GM21367 (cell line): Measurements from ENCODE around the gene ARNT2.
"Not testable (repeated sequence)": the region's sequence is repeated elsewhere in the genome, so short reads cannot be mapped to it uniquely, and the experiment has no call there.

Experiments
- ATAC-seq: cut with Tn5 transposase; IDR thresholded peaks from one replicate; pipeline ENCODE4 v1.9.1; 2021; ENCODE audit not compliant: unreplicated experiment

The ARNT2 gene

DNA sequence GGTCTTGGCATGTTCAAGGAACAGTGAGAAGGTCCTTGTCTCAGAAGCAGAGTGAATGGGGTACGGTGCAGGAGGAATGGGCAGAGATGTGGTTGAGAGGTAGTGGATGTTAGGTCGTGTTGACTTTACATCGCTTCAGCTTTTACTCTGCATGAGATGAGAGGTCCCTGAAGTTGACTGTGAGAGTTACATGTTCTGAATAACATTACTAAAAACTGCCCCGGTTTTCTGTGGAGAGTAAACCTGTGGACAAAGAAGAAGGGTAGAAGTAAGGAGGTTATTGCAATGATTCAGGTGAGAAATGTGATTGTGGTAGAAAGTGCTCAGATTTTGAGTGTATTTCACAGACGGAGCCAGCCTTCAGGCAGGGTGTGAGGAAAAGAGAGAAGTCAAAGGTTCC lies 105.6 kb downstream of the ARNT2 start:
- no peak for ATAC-seq

DNA sequence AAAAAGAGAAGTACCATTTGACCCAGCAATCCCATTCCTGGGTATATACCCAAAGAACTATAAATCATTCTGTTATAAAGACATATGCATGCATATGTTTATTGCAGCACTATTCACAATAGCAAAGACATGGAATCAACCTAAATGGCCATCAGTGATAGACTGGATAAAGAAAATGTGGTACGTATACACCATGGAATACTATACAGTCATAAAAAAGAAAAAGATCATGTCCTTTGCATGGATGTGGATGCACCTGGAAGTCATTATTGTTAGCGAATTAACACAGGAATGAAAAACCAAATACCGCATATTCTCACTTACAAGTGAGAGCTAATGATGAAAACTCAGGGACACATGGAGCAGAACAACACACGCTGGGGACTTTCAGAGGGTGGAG lies 106.8 kb downstream of the ARNT2 start:
- ATAC-seq: not testable (repeated sequence)

GRCh38 chr15:80512726-80513660 lies 108.8 kb downstream of the ARNT2 start:
- no peak for ATAC-seq

DNA sequence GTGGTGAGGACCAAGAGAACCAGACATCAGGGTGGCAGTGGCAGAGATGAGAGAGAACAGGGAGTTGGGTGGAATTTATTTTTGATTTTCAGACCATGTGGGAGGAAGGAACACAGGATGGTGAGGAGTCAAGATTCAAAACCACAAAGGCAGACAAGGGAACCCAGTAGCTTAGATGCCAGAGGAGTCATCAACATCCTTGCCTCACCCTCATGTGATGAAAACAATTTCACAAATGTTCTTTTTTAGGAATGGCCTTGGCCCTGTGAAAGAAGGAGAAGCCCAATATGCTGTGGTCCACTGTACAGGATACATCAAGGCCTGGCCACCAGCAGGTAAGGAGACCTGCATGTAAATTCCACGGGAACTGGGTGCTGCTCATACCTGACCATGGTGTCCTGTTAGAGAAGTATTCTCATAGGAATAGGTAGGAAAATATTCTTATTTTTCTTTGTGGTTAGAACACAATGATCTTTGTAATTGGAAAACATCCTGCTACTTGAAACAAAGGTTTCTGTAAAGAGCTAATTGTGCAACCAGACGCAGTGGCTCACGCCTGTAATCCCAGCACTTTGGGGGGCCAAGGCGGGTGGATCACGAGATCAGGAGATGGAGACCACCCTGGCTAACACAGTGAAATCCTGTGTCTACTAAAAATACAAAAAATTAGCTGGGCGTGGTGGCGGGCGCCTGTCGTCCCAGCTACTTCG lies 110.0 kb downstream of the ARNT2 start:
- ATAC-seq: no peak

GRCh38 chr15:80517290-80517689 lies 113.1 kb downstream of the ARNT2 start:
- ATAC-seq: no peak

DNA sequence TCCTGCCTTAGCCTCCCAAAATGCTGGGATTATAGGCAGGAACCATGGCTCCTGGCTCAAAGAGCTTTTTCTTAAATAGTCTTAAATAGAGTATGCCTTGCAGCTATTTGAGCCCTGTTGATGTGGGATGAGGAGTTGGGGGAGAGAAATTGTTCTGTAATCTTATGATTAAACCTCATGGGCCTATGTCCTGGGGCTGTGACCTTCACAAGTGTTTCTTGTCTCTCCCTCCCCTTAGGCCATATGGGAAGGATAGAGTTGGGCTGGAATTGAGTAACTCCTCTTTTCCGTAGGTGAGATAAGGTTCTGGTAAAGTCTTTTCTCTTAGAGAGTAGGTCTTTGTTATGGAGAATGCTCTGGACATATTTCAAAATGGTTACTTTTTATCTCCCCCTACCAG lies 114.3 kb downstream of the ARNT2 start:
- ATAC-seq: no peak

- ATAC-seq: no peak
These were observed 119.6 kb downstream of the ARNT2 start for GRCh38 chr15:80523746-80524145.

GRCh38 chr15:80525853-80526252 lies 121.7 kb downstream of the ARNT2 start:
- no peak for ATAC-seq

DNA sequence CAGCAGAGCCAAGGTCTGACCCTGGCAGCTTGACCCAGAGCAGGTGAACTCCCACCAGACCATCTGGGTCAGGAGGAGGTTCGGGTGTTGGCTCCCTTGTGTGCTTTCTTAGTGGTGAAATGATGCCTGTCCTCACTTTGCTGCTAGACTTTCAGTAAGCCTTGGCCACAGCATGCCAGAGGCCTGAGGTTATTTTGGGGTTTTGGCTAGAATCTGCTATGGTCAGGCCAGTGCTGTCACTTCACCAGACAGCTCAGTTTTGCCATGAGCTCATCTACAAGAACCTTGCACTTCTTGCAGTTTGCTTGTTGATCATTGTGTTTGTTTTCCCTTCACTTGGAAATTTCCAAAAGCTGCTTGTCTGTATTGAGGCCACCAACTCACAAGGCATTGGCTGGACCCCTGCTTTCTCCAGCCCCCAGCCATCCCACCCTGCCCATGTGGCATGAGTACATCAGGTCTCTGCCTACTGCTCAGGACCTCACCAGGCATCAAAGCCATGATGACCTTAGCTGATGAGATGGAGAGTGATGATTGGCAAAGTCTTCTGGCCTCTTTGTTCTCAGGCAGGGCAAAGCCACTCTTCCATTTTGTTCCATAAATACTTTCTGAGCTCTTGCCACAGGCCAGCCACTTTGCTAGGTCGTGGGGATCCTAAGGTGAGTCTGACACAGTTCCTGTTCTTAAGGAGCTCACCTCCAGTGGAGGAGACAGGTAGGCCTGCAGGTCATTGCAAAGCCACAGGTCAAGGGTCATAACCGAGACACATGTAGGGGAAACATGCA lies 122.6 kb downstream of the ARNT2 start:
- no peak for ATAC-seq

DNA sequence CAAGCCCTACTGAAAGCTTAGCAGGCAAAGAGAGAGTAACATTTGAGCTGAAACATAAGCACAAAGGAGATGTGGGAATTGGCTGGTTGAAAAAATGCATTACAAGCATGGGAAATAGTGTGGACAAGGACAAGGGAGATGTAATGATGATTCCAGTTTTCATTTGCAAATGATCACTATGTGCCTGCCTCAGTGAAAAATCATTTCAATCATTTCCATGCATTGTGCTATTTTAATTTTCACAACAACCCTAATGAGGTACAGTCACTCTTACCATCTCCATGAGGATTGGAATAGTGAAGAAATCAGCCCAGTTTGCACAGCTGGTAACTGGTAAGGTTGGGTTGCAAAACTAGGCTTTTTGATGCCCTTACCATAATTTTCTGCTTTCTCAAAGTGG lies 123.2 kb downstream of the ARNT2 start:
- no peak for ATAC-seq

DNA sequence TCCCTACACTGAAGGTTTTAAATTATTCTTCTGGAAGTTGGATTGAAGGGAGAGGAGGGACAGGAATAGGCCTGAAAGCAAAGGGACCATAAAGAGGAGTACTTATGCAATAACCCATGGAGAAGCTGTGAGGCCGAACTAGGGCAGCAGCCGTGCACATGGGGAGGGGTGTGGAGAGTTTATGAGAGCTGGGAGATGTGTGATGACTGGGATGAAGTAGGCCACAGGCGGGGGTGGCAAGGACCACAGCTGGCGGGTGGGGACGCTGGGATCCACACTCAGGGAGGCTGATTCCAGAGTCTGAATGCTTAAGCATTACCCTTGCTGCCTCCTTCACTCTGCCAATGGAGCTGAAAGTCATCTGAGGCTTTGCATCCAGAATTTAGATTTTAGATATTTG lies 123.8 kb downstream of the ARNT2 start:
- ATAC-seq: no peak

DNA sequence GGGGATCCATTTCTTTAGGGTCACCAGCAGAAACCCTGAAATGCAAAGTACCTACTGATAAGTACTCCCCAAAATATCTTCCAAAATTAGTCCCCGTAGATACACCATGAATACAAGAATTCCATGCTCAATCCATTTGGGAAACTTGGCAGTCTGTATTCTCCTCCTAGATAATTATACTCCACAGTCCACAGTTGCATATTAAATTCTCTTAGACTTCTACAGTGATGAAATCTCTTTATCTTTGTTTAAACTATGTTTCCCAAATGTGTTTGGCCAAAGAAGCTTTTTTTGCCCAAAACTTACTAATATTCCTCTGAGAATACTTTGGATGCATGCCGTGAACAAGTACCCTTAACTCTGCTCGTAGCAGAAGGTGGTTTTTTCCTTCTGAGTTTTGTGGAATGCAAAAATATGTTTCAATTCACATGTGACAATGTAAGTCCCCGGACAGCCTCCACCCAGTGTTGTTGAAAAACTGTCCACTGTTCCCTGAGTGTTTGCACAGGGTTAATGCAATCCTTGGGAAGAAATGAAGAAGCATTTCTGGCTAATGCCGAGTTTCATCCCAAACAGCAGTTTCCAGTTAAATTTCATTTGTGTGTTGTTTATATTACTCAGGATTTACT lies 126.7 kb downstream of the ARNT2 start:
- no peak for ATAC-seq

- no peak for ATAC-seq
These were observed 127.2 kb downstream of the ARNT2 start for GRCh38 chr15:80531388-80531787.

DNA sequence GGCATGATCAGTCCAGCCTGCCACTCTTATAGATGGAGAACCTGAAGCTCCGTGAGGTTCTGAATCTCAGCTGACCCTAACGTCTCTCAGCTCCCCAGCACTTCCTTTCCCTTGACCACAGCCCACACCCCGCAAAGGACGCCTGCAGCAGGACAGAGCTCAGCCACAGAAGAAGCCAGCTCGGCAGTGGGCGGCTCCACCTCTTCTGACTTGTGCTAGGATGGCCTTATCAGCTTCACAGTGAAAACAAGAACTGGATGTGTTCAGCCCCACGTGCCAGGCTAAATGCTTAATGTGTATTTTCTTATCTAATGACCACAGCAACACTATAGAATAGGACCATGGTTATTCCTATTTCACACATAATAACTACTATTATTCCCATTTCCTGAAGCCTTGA lies 127.6 kb downstream of the ARNT2 start:
- ATAC-seq: no peak

GRCh38 chr15:80533790-80534333 lies 129.7 kb downstream of the ARNT2 start:
- no peak for ATAC-seq

GRCh38 chr15:80536231-80536630 lies 132.0 kb downstream of the ARNT2 start:
- no peak for ATAC-seq

- no peak for ATAC-seq
These were observed 132.5 kb downstream of the ARNT2 start for GRCh38 chr15:80536716-80537115.

DNA sequence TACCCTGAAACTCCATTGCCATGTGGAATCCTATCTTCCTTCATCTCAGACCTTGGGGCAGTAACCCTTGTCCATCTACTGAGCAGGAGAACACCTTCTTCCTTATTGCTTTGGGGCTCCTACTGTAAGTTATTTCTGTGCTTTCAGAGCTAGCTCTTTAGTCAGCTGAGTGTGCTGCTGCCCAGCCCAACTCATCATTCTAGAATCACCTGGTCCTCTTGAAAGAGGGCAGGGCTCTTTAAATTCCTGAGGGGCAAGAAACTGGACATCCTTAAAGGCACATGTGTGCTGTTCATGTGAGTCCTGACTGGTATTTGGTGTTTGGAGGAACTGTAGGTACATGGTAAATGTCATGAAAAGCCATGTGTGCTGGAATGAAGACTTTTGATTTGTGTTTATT lies 140.9 kb downstream of the ARNT2 start:
- ATAC-seq: no peak

GRCh38 chr15:80547264-80547663 lies 143.1 kb downstream of the ARNT2 start:
- no peak for ATAC-seq

DNA sequence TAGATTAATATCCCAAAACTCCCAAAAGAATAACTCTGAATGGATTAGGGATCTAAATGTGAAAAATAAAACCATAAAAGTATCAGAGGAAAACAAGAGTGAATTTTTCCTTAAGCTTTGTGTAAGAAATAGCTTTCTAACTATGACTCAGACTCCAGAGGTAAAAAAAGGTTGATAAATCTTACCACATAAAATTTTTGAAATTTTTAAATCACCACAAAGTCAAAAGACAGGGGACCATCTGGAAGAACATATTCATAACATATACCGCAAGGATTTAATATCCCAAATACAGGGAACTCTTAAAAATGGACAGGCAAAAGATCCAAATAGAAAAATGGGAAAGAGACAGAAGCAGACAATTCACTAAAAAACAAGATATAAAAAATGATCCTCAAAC lies 145.0 kb downstream of the ARNT2 start:
- ATAC-seq: no peak

- ATAC-seq: no peak
These were observed 145.5 kb downstream of the ARNT2 start for GRCh38 chr15:80549654-80550053.
